HEK293 (cell line): ENCODE measurements around the gene LYPD3.
A peak's percentile ranks its signal among the peaks of the same experiment; 100 is the strongest.

Source experiments
- CTCF ChIA-PET: fragments of 350-600 bp; formaldehyde crosslinking; extraction: SDS; loops from one replicate; lab custom pipeline; 2021; ENCODE audit warnings: antibody characterized with exemption; lab: Yijun Ruan, JAX
- POLR2A ChIA-PET: fragments of 300-600 bp; formaldehyde crosslinking; extraction: SDS; loops from one replicate; lab custom pipeline; 2020; ENCODE audit warnings: antibody characterized with exemption, inconsistent platforms; lab: Yijun Ruan, JAX
- H3K27ac ChIP-seq: fragments of 200-500 bp; sonication (Bioruptor generic); 2 replicates; pipeline ENCODE4 v1.5.1; 2014; ENCODE audit warnings: low read depth, low read length, control low read depth, inconsistent platforms; ENCODE audit errors: extremely low read depth
- H3K36me3 ChIP-seq, 2 experiments: fragments of 200-500 bp in 1 of 2; sonication (Bioruptor generic) in 1 of 2; 1 replicate in 1 of 2; 2 replicates in 1 of 2; pipeline ENCODE4 v1.5.1; 2014 to 2017; ENCODE audit warnings: inconsistent platforms in 2 of 2, low read length in 2 of 2; ENCODE audit not compliant: control insufficient read depth in 2 of 2, insufficient read depth in 1 of 2
- H3K4me1 ChIP-seq: fragments of 200-500 bp; sonication (Bioruptor generic); 2 replicates; pipeline ENCODE4 v1.5.1; 2014; ENCODE audit warnings: mild to moderate bottlenecking, low read length, inconsistent platforms; ENCODE audit not compliant: control insufficient read depth, insufficient read depth
- H3K4me3 ChIP-seq: 2 replicates; pipeline ENCODE4 v1.5.1; 2011; ENCODE audit warnings: low read depth, mild to moderate bottlenecking, control low read depth, low read length, moderate library complexity
- H3K9me3 ChIP-seq: fragments of 200-500 bp; sonication (Bioruptor generic); 2 replicates; pipeline ENCODE4 v1.5.1; 2014; ENCODE audit warnings: low read depth, low read length, inconsistent platforms; ENCODE audit not compliant: control insufficient read depth, insufficient read depth
- KLF8 ChIP-seq: fragments of 450-650 bp; formaldehyde crosslinking; IDR thresholded peaks from 2 replicates; pipeline ENCODE4 v1.5.1; 2016; ENCODE audit warnings: missing biosample characterization, missing genetic modification characterization
- SCRT2 ChIP-seq: fragments of 450-650 bp; formaldehyde crosslinking; IDR thresholded peaks from 2 replicates; pipeline ENCODE4 v1.5.1; 2016; ENCODE audit warnings: missing biosample characterization, missing genetic modification characterization
- ZNF114 ChIP-seq: fragments of 450-650 bp; formaldehyde crosslinking; IDR thresholded peaks from 2 replicates; pipeline ENCODE4 v1.5.0; 2017; ENCODE audit warnings: missing biosample characterization, missing genetic modification characterization
- ZNF16 ChIP-seq: fragments of 450-650 bp; formaldehyde crosslinking; IDR thresholded peaks from 2 replicates; pipeline ENCODE4 v1.5.1; 2016; ENCODE audit warnings: low read depth, missing biosample characterization, missing genetic modification characterization
- ZNF202 ChIP-seq: fragments of 450-650 bp; formaldehyde crosslinking; IDR thresholded peaks from 2 replicates; pipeline ENCODE4 v1.5.1; 2016; ENCODE audit warnings: missing biosample characterization, missing genetic modification characterization, borderline replicate concordance
- ZNF266 ChIP-seq: fragments of 450-650 bp; formaldehyde crosslinking; IDR thresholded peaks from 2 replicates; pipeline ENCODE4 v1.5.1; 2016; ENCODE audit warnings: missing biosample characterization, missing genetic modification characterization, low read depth
- ZNF394 ChIP-seq: fragments of 450-650 bp; formaldehyde crosslinking; IDR thresholded peaks from 2 replicates; pipeline ENCODE4 v1.5.1; 2016; ENCODE audit warnings: missing biosample characterization, missing genetic modification characterization, mild to moderate bottlenecking, moderate library complexity, borderline replicate concordance
- ZNF501 ChIP-seq: fragments of 450-650 bp; formaldehyde crosslinking; IDR thresholded peaks from 2 replicates; pipeline ENCODE4 v1.5.1; 2016; ENCODE audit warnings: missing biosample characterization, missing genetic modification characterization
- ZNF623 ChIP-seq: fragments of 450-650 bp; formaldehyde crosslinking; IDR thresholded peaks from 2 replicates; pipeline ENCODE4 v1.5.1; 2016; ENCODE audit warnings: missing biosample characterization, missing genetic modification characterization
- TF ChIP-seq, protein P1 (sequence below): fragments of 450-650 bp; formaldehyde crosslinking; IDR thresholded peaks from 2 replicates; pipeline ENCODE4 v1.5.1; 2016; ENCODE audit warnings: missing biosample characterization, missing genetic modification characterization
- TF ChIP-seq, protein P2 (sequence below): fragments of 450-650 bp; formaldehyde crosslinking; optimal IDR thresholded peaks from 2 replicates; pipeline ENCODE3; 2016; ENCODE audit warnings: missing biosample characterization, mild to moderate bottlenecking, missing genetic modification characterization
- TF ChIP-seq, protein P3 (sequence below): fragments of 450-650 bp; formaldehyde crosslinking; IDR thresholded peaks from 2 replicates; pipeline ENCODE4 v1.5.1; 2017; ENCODE audit warnings: missing biosample characterization, missing genetic modification characterization
- TF ChIP-seq, protein P4 (sequence below): fragments of 450-650 bp; formaldehyde crosslinking; IDR thresholded peaks from 2 replicates; pipeline ENCODE4 v1.5.1; 2017; ENCODE audit warnings: missing biosample characterization, missing genetic modification characterization
- TF ChIP-seq, protein P5 (sequence below): fragments of 450-650 bp; formaldehyde crosslinking; IDR thresholded peaks from 2 replicates; pipeline ENCODE4 v1.5.1; 2016; ENCODE audit warnings: missing biosample characterization, missing genetic modification characterization
- TF ChIP-seq, protein P6 (sequence below): fragments of 450-650 bp; formaldehyde crosslinking; conservative IDR thresholded peaks from 2 replicates; pipeline ENCODE4 v1.5.1; 2016; ENCODE audit warnings: low read depth, missing biosample characterization, missing genetic modification characterization
- TF ChIP-seq, protein P7 (sequence below): fragments of 450-650 bp; IDR thresholded peaks from 2 replicates; pipeline ENCODE4 v1.5.1; 2018; ENCODE audit warnings: missing biosample characterization, missing genetic modification characterization

The LYPD3 gene

DNA sequence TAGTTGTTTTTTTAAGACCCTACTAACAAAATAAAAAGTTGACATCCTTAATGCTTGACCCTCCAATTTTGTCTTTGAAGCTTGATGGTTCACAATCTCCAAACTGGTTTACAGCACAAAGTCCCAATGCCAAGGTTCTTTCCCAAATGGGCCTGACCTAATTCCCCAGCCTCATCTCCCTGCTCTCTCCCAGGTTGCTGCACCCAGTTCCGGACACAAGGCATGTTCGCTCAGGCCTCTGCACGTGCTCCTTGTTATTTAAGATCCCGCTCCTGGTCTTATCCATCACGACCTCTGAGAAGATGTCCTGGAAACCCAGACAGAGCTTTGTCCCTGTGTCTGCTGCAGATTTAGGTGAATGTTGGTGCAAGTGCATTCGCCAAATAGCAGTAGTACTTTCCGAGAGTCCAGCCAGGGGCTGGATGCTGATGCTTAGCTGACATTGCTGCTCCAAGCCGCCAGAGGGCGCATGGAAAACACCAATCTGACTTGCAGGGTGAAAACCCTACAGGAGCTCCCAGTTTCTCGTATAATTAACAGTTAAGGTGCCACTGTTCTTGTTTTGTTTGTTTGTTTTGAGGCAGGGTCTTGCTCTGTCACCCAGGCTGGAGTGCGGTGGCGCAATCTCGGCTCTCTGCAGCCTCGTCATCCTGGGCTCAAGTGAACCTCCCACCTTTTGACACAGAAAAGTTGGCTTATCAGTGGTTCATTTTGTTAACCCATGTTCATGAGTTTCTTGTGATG lies 18.5 kb downstream of the LYPD3 start (continued):
- TF ChIP-seq, protein P1, sequence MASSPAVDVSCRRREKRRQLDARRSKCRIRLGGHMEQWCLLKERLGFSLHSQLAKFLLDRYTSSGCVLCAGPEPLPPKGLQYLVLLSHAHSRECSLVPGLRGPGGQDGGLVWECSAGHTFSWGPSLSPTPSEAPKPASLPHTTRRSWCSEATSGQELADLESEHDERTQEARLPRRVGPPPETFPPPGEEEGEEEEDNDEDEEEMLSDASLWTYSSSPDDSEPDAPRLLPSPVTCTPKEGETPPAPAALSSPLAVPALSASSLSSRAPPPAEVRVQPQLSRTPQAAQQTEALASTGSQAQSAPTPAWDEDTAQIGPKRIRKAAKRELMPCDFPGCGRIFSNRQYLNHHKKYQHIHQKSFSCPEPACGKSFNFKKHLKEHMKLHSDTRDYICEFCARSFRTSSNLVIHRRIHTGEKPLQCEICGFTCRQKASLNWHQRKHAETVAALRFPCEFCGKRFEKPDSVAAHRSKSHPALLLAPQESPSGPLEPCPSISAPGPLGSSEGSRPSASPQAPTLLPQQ (tag by site-specific recombination) = 0 out of 2 replicates have a peak, but pooled peaks have one; percentile 9
- TF ChIP-seq, protein P2, sequence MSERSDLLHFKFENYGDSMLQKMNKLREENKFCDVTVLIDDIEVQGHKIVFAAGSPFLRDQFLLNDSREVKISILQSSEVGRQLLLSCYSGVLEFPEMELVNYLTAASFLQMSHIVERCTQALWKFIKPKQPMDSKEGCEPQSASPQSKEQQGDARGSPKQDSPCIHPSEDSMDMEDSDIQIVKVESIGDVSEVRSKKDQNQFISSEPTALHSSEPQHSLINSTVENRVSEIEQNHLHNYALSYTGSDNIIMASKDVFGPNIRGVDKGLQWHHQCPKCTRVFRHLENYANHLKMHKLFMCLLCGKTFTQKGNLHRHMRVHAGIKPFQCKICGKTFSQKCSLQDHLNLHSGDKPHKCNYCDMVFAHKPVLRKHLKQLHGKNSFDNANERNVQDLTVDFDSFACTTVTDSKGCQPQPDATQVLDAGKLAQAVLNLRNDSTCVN (tag by site-specific recombination) = peak; percentile 1
- TF ChIP-seq, protein P3, sequence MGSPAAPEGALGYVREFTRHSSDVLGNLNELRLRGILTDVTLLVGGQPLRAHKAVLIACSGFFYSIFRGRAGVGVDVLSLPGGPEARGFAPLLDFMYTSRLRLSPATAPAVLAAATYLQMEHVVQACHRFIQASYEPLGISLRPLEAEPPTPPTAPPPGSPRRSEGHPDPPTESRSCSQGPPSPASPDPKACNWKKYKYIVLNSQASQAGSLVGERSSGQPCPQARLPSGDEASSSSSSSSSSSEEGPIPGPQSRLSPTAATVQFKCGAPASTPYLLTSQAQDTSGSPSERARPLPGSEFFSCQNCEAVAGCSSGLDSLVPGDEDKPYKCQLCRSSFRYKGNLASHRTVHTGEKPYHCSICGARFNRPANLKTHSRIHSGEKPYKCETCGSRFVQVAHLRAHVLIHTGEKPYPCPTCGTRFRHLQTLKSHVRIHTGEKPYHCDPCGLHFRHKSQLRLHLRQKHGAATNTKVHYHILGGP (tag by site-specific recombination) = no peak
- TF ChIP-seq ZNF266 (tag by site-specific recombination) = no peak
- TF ChIP-seq SCRT2 (tag by site-specific recombination) = 0 out of 2 replicates have a peak, but pooled peaks have one; percentile 46
- TF ChIP-seq, protein P4, sequence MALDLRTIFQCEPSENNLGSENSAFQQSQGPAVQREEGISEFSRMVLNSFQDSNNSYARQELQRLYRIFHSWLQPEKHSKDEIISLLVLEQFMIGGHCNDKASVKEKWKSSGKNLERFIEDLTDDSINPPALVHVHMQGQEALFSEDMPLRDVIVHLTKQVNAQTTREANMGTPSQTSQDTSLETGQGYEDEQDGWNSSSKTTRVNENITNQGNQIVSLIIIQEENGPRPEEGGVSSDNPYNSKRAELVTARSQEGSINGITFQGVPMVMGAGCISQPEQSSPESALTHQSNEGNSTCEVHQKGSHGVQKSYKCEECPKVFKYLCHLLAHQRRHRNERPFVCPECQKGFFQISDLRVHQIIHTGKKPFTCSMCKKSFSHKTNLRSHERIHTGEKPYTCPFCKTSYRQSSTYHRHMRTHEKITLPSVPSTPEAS (tag by site-specific recombination) = 0 out of 2 replicates have a peak, but pooled peaks have one; percentile 5
- 0 out of 2 replicates have a peak, but pooled peaks have one; percentile 72 for TF ChIP-seq ZNF501 (tag by site-specific recombination)
- no peak for TF ChIP-seq KLF8
- TF ChIP-seq ZNF394 (tag by site-specific recombination) = 0 out of 2 replicates have a peak, but pooled peaks have one; percentile 17
- TF ChIP-seq ZNF623 = no peak

DNA sequence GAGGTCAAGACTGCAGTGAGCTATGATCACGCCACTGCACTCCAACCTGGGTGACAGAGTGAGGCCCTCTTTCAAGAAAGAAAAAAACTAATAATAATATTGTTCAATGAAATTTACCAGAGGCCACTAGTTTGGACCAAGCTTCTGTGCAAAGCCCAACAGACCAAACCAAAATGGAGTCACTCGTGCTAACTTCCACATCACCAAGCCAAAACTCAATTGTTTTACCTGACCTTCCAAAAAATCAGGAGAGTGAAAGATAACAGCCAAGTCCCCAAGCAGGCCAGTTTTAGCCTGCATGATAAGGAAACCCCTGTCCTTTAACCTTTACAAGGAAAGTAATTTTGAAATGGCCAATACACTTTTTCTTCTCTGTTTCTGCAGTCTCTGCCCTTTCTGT lies 20.0 kb downstream of the LYPD3 start:
- Histone ChIP-seq H3K36me3 (no peaks in the 10 kb centered on the region; a peak in 1 of 3 replicates), H3K9me3 (no peaks in the 10 kb centered on the region; the same call in 1 of the 2 replicates), H3K27ac (no peak overlapping the region), H3K4me3 (no peak overlapping the region), H3K4me1 (no peaks in the 10 kb centered on the region)
- ChIA-PET POLR2A (interaction anchor here (0.6 kb wide), 1 partner anchor 20 kb away, joined by 9 read pairs; no protein-coding TSS in a partner anchor), CTCF (interaction anchor here (0.6 to 12.5 kb wide), 16 partner anchors 11 to 415 kb away, joined by 3 to 749 read pairs (median 11); partner anchors contain the start of genes ETHE1, IRGQ, LYPD3 and PHLDB3)
- TF ChIP-seq, protein P5, sequence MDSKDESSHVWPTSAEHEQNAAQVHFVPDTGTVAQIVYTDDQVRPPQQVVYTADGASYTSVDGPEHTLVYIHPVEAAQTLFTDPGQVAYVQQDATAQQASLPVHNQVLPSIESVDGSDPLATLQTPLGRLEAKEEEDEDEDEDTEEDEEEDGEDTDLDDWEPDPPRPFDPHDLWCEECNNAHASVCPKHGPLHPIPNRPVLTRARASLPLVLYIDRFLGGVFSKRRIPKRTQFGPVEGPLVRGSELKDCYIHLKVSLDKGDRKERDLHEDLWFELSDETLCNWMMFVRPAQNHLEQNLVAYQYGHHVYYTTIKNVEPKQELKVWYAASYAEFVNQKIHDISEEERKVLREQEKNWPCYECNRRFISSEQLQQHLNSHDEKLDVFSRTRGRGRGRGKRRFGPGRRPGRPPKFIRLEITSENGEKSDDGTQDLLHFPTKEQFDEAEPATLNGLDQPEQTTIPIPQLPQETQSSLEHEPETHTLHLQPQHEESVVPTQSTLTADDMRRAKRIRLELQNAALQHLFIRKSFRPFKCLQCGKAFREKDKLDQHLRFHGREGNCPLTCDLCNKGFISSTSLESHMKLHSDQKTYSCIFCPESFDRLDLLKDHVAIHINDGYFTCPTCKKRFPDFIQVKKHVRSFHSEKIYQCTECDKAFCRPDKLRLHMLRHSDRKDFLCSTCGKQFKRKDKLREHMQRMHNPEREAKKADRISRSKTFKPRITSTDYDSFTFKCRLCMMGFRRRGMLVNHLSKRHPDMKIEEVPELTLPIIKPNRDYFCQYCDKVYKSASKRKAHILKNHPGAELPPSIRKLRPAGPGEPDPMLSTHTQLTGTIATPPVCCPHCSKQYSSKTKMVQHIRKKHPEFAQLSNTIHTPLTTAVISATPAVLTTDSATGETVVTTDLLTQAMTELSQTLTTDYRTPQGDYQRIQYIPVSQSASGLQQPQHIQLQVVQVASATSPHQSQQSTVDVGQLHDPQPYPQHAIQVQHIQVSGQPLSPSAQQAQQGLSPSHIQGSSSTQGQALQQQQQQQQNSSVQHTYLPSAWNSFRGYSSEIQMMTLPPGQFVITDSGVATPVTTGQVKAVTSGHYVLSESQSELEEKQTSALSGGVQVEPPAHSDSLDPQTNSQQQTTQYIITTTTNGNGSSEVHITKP (tag by site-specific recombination) = no peak
- TF ChIP-seq, protein P6, sequence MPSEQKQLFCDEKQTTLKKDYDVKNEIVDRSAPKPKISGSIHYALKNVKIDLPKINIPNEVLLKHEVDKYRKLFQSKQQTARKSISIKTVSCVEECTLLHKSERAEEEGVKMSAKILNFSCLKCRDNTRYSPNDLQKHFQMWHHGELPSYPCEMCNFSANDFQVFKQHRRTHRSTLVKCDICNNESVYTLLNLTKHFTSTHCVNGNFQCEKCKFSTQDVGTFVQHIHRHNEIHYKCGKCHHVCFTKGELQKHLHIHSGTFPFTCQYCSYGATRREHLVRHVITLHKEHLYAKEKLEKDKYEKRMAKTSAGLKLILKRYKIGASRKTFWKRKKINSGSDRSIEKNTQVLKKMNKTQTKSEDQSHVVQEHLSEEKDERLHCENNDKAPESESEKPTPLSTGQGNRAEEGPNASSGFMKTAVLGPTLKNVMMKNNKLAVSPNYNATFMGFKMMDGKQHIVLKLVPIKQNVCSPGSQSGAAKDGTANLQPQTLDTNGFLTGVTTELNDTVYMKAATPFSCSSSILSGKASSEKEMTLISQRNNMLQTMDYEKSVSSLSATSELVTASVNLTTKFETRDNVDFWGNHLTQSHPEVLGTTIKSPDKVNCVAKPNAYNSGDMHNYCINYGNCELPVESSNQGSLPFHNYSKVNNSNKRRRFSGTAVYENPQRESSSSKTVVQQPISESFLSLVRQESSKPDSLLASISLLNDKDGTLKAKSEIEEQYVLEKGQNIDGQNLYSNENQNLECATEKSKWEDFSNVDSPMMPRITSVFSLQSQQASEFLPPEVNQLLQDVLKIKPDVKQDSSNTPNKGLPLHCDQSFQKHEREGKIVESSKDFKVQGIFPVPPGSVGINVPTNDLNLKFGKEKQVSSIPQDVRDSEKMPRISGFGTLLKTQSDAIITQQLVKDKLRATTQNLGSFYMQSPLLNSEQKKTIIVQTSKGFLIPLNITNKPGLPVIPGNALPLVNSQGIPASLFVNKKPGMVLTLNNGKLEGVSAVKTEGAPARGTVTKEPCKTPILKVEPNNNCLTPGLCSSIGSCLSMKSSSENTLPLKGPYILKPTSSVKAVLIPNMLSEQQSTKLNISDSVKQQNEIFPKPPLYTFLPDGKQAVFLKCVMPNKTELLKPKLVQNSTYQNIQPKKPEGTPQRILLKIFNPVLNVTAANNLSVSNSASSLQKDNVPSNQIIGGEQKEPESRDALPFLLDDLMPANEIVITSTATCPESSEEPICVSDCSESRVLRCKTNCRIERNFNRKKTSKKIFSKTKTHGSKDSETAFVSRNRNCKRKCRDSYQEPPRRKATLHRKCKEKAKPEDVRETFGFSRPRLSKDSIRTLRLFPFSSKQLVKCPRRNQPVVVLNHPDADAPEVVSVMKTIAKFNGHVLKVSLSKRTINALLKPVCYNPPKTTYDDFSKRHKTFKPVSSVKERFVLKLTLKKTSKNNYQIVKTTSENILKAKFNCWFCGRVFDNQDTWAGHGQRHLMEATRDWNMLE (tag by site-specific recombination) = no peak
- no peak for TF ChIP-seq ZNF114
- no peak for TF ChIP-seq ZNF16 (tag by site-specific recombination)
- TF ChIP-seq, protein P7, sequence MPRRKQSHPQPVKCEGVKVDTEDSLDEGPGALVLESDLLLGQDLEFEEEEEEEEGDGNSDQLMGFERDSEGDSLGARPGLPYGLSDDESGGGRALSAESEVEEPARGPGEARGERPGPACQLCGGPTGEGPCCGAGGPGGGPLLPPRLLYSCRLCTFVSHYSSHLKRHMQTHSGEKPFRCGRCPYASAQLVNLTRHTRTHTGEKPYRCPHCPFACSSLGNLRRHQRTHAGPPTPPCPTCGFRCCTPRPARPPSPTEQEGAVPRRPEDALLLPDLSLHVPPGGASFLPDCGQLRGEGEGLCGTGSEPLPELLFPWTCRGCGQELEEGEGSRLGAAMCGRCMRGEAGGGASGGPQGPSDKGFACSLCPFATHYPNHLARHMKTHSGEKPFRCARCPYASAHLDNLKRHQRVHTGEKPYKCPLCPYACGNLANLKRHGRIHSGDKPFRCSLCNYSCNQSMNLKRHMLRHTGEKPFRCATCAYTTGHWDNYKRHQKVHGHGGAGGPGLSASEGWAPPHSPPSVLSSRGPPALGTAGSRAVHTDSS = no peak
- TF ChIP-seq ZNF202 (tag by site-specific recombination) = no peak
